K562 (cell line): ENCODE measurements around the gene ACER3. TPM values are rescaled to one million over a fixed set of nuclear protein-coding genes. Genes with fewer than 3 reads are reported as not detected.

Experiments
- ATAC-seq: fragments of 200-7000 bp; cut with Tn5 transposase; 3 replicates; pipeline ENCODE4 v1.9.1; 2020; ENCODE audit warnings: moderate library complexity
- BruUV-seq: library from RNA; stranded (reverse); fragments of 400-500 nt; replicated peaks from 2 replicates; lab custom pipeline; 2021; lab: Mats Ljungman, UMichigan
- CTCF ChIA-PET: fragments of 300-600 bp; formaldehyde crosslinking; extraction: SDS; loops from one replicate; lab custom pipeline; 2021; ENCODE audit warnings: low intra/inter-chr PET ratio; lab: Yijun Ruan, JAX
- POLR2A ChIA-PET: fragments of 300-600, 350-650 bp; sonication (Branson Sonifier 250); formaldehyde crosslinking; extraction: SDS; loops from one replicate; lab custom pipeline; 2021; ENCODE audit warnings: antibody characterized with exemption, inconsistent platforms; lab: Yijun Ruan, JAX
- DNase-seq, 4 experiments: peaks; one replicate each; pipeline versions ENCODE4 v3.0.0 to v3.0.0-alpha.2; 2011 to 2018; ENCODE audit warnings: low spot score in 3 of 4, mixed read lengths in 3 of 4; ENCODE audit errors: extremely low read depth in 1 of 4
- FAIRE-seq: peaks from 2 replicates; lab custom pipeline; 2011; peaks lifted over from hg19 to GRCh38; lab: Jason Lieb, UNC
- H2AFZ ChIP-seq: 2 replicates; pipeline ENCODE4 v1.6.0; 2011; ENCODE audit warnings: low read depth, low read length, control low read depth, inconsistent platforms
- H3K27ac ChIP-seq: fragments of 200-600 bp; 3 replicates; pipeline ENCODE4 v1.8.0; 2011; ENCODE audit warnings: low read depth, mild to moderate bottlenecking, control low read depth, inconsistent platforms, low read length, moderate library complexity, mixed read lengths; ENCODE audit errors: extremely low read depth
- H3K27me3 ChIP-seq, 2 experiments: fragments of 300-600 bp in 1 of 2; 2 replicates in 1 of 2; 3 replicates in 1 of 2; pipeline versions ENCODE4 v1.6.0 to v1.8.0; 2011; ENCODE audit warnings: inconsistent platforms in 2 of 2, low read length in 2 of 2, mild to moderate bottlenecking in 1 of 2, mixed read lengths in 1 of 2, moderate library complexity in 1 of 2; ENCODE audit not compliant: control insufficient read depth in 2 of 2, insufficient read depth in 2 of 2
- H3K36me3 ChIP-seq: fragments of 300-600 bp; 3 replicates; pipeline ENCODE4 v1.8.0; 2011; ENCODE audit warnings: mild to moderate bottlenecking, low read length, inconsistent platforms; ENCODE audit not compliant: control insufficient read depth, insufficient read depth
- H3K4me1 ChIP-seq, 2 experiments: fragments of 200-600 bp in 1 of 2; replicated peaks in 1 of 2; 2 replicates in 1 of 2; 3 replicates in 1 of 2; pipeline versions ENCODE4 v1.5.1 to v1.8.0; 2011; ENCODE audit warnings: inconsistent platforms in 2 of 2, low read length in 2 of 2, mild to moderate bottlenecking in 1 of 2, mixed read lengths in 1 of 2, moderate library complexity in 1 of 2; ENCODE audit not compliant: control insufficient read depth in 2 of 2, insufficient read depth in 2 of 2
- H3K4me2 ChIP-seq: 2 replicates; pipeline ENCODE4 v1.6.1; 2011; ENCODE audit warnings: low read length, control low read depth, inconsistent platforms, mixed read lengths; ENCODE audit not compliant: insufficient read depth
- H3K4me3 ChIP-seq: fragments of 200-600 bp; sonication (generic), shearing (Covaris generic); 2 replicates; pipeline ENCODE4 v1.5.1; 2016; ENCODE audit warnings: control low read depth, inconsistent platforms
- H3K79me2 ChIP-seq: fragments of 200-600 bp; 3 replicates; pipeline ENCODE4 v1.8.0; 2011; ENCODE audit warnings: low read length, inconsistent platforms; ENCODE audit not compliant: control insufficient read depth, insufficient read depth
- H3K9ac ChIP-seq, 2 experiments: 2 replicates each; pipeline versions ENCODE4 v1.6.0 to v1.6.1; 2011; ENCODE audit warnings: low read depth in 2 of 2, low read length in 2 of 2, control low read depth in 1 of 2, inconsistent platforms in 1 of 2, mild to moderate bottlenecking in 1 of 2, mixed read lengths in 1 of 2; ENCODE audit not compliant: insufficient read depth in 1 of 2
- H3K9me1 ChIP-seq: one replicate; pipeline ENCODE4 v1.6.0; 2011; ENCODE audit warnings: inconsistent platforms, mild to moderate bottlenecking, low read length, moderate library complexity; ENCODE audit not compliant: control insufficient read depth, insufficient read depth
- H3K9me3 ChIP-seq: replicated peaks from 2 replicates; pipeline ENCODE4 v1.5.1; 2011; ENCODE audit warnings: low read depth, low read length, inconsistent platforms; ENCODE audit not compliant: control insufficient read depth, insufficient read depth
- H4K20me1 ChIP-seq: replicated peaks from 2 replicates; pipeline ENCODE4 v1.6.1; 2011; ENCODE audit warnings: low read length, inconsistent platforms, mixed read lengths; ENCODE audit not compliant: control insufficient read depth, insufficient read depth
- AFF1 ChIP-seq, 2 experiments: fragments of 450-650 bp; IDR thresholded peaks; 2 replicates each; pipeline ENCODE4 v1.6.1; 2018; ENCODE audit warnings: mild to moderate bottlenecking in 2 of 2, low read depth in 1 of 2; ENCODE audit not compliant: partially characterized antibody in 2 of 2
- HDAC1 ChIP-seq, 2 experiments: fragments of 450-650 bp; IDR thresholded peaks; 2 replicates each; pipeline ENCODE4 v1.6.1; 2016 to 2017; ENCODE audit warnings: inconsistent platforms in 1 of 2, mild to moderate bottlenecking in 1 of 2, moderate library complexity in 1 of 2
- MAZ ChIP-seq, 2 experiments: fragments of 450-650 bp in 1 of 2; sonication (generic) in 1 of 2; formaldehyde crosslinking; IDR thresholded peaks in 1 of 2; conservative IDR thresholded peaks in 1 of 2; 2 replicates each; pipeline versions ENCODE4 v1.4.0 to v1.5.0; 2020; ENCODE audit warnings: mild to moderate bottlenecking in 1 of 2, missing genetic modification reagents in 1 of 2
- MTF1 ChIP-seq: fragments of 250-450 bp; sonication (Bioruptor Pico); IDR thresholded peaks from 2 replicates; pipeline ENCODE4 v1.9.0; 2021; ENCODE audit warnings: moderate library complexity, mild to moderate bottlenecking, inconsistent platforms, borderline replicate concordance
- POU5F1 ChIP-seq: fragments of 150-350 bp; IDR thresholded peaks from 2 replicates; pipeline ENCODE4 v1.6.1; 2014; ENCODE audit warnings: borderline replicate concordance, low read length, low read depth, mild to moderate bottlenecking; ENCODE audit not compliant: partially characterized antibody
- RBM17 ChIP-seq: fragments of 200-400 bp; formaldehyde crosslinking; IDR thresholded peaks from 2 replicates; pipeline ENCODE4 v1.6.1; 2017; ENCODE audit warnings: low read depth, mild to moderate bottlenecking, low read length, borderline replicate concordance
- RCOR1 ChIP-seq, 2 experiments: IDR thresholded peaks; 2 replicates each; pipeline ENCODE4 v1.6.1; 2012; ENCODE audit warnings: low read depth in 2 of 2, low read length in 2 of 2, borderline replicate concordance in 1 of 2, improper control_type of control experiment in 1 of 2
- ZNF124 ChIP-seq: sonication (generic); formaldehyde crosslinking; IDR thresholded peaks from 2 replicates; pipeline ENCODE4 v1.8.1; 2022; ENCODE audit warnings: missing genetic modification reagents
- ZNF165 ChIP-seq: fragments of 250-450 bp; sonication (Bioruptor Pico); IDR thresholded peaks from 2 replicates; pipeline ENCODE4 v1.4.0; 2020; ENCODE audit warnings: borderline replicate concordance
- ZNF282 ChIP-seq: sonication (generic); formaldehyde crosslinking; IDR thresholded peaks from 2 replicates; pipeline ENCODE4 v1.8.1; 2023; ENCODE audit warnings: missing genetic modification reagents
- ZNF3 ChIP-seq: fragments of 250-450 bp; sonication (Bioruptor Pico); IDR thresholded peaks from 2 replicates; pipeline ENCODE4 v1.5.0; 2021; ENCODE audit warnings: mild to moderate bottlenecking, moderate library complexity
- ZNF609 ChIP-seq: sonication (generic); formaldehyde crosslinking; IDR thresholded peaks from 2 replicates; pipeline ENCODE4 v1.8.1; 2023; ENCODE audit warnings: missing genetic modification reagents, mild to moderate bottlenecking, borderline replicate concordance
- WGBS: fragments of 100-300 bp; shearing (Covaris generic); methylation state at CpG from one replicate; pipeline ENCODE4 v1.1.6; 2016; ENCODE audit warnings: low coverage, mixed read lengths; ENCODE audit not compliant: insufficient coverage; ENCODE audit errors: missing lambda C conversion rate; 5-methylcytosine and 5-hydroxymethylcytosine counted together
- in situ Hi-C: fragments of 300-500 bp; cut with MboI; formaldehyde crosslinking; loops from 4 replicates; pipeline ENCODE4 v1.15.0; 2018; ENCODE audit warnings: inconsistent platforms, mixed read lengths
- intact Hi-C: fragments of 100-400 bp; cut with micrococcal nuclease; formaldehyde crosslinking; loops from 2 replicates; pipeline ENCODE4 v1.14.2; 2022
- polyA plus RNA-seq, 8 experiments: library from polyadenylated mRNA; depleted of rRNA in 4 of 8; stranded (reverse) in 5 of 8; unstranded in 3 of 8; fragments of >200 nt; fragmentation: Nextera tagmentation in 2 of 8; fragmentation: Illumina TruSeq in 1 of 8; extraction: Ambion mirVana in 2 of 8; extraction: Trizol in 1 of 8; gene quantifications; 2 replicates each; pipeline versions ENCODE4 v1.2.1 to v1.2.3, GENCODE V29; 2011 to 2014; ENCODE audit warnings: inconsistent platforms in 1 of 8, missing spikeins in 1 of 8
- total RNA-seq, 7 experiments: library from RNA; depleted of rRNA in 6 of 7; stranded (reverse); fragments of >200 nt in 6 of 7; fragmentation: Illumina TruSeq in 2 of 7; extraction: Trizol in 2 of 7; gene quantifications; 2 replicates each; pipeline versions ENCODE4 v1.2.1 to v1.2.3, GENCODE V29; 2011 to 2021; ENCODE audit warnings: low replicate concordance in 1 of 7

The ACER3 gene
- total and polyA plus RNA-seq, 9 of the 15 experiments (the other 6 are each of a cell fraction or from before 2014, with no cell fraction given) = 2.0 to 23.8 (median 9.5) TPM

DNA sequence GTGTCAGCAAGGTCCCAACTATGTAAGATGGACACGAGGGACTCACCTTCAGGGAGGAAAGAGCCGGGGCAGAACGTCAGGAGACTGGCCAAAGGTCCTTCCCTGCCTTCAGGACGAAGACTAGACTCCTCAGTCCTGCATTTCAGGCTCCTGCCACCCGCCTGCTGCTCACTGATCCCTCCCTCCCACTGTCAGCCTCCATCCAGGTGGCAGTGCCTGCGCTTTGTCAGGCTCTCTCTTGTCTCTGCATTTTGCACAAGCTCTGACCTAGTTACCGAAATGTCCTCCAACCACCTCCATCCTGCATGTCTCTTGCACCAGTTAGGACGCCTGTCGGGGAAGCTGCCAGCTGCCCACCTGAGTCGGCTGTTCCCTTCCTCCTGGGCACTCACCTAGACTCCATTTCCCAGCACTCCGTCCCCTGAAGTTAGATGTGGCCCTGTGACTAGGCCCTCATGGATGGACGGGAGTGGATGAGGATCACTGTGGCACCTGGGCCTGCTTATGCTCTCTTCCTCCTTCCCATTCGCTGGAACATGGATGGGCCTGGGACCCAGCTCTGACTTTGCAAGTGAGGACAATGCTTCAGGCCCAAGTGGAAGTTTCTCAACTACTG is 181.5 kb downstream of the ACER3 start:
- Histone ChIP-seq H3K9ac (no peak overlapping the region), H3K79me2 (no peaks in the 10 kb centered on the region), H3K27me3 (no peaks in the 10 kb centered on the region), H3K27ac (no peak overlapping the region), H3K36me3 (no peaks in the 10 kb centered on the region), H3K9me1 (no peaks in the 10 kb centered on the region), H3K4me3 (no peak overlapping the region), H4K20me1 (no peaks in the 10 kb centered on the region), H2AFZ (peak overlapping the region; percentile 80; the same call in 1 of the 2 replicates), H3K4me1 (peaks cover 6 to 11% of the 10 kb centered on the region in 2 experiments; a peak in 4 of 5 replicates), H3K4me2 (no peak overlapping the region), H3K9me3 (0 out of 2 replicates have a peak, but pooled peaks cover 1% of the 10 kb centered on the region)
- DNase-seq (no peak), ATAC-seq (no peak), FAIRE-seq (no peak)
- intact Hi-C loops (no loop called here), in situ Hi-C loops (loop anchor here (10.0 kb wide), 2 partner anchors 143 to 317 kb away; no protein-coding TSS in a partner anchor)
- 68% methylated on average over 13 of the region's 13 CpGs for WGBS
- POLR2A ChIA-PET = interaction anchor here (0.6 kb wide), 1 partner anchor 431 kb away, joined by 3 read pairs; no protein-coding TSS in a partner anchor
- no TSS peak for BruUV-seq
- CTCF ChIA-PET = no interaction called here
- TF ChIP-seq ZNF3 (CRISPR knock-in tag) (no peak), MAZ (CRISPR knock-in tag; conservative IDR thresholded peaks at IDR 0.05 in 1 of 2, IDR thresholded peaks at IDR 0.05 in 1 of 2) (no peak), ZNF609 (no peak), ZNF124 (no peak), HDAC1 (IDR thresholded peaks at IDR 0.05) (no peak), ZNF165 (CRISPR knock-in tag) (no peak), RCOR1 (IDR thresholded peaks at IDR 0.05; ENCODE audit: borderline replicate concordance in 1 of 2, low read depth in 2 of 2, low read length in 2 of 2) (no peak), POU5F1 (no peak), ZNF282 (no peak), RBM17 (no peak), AFF1 (IDR thresholded peaks at IDR 0.05; ENCODE audit: low read depth in 1 of 2, partially characterized antibody in 2 of 2) (no peak), MTF1 (CRISPR knock-in tag) (no peak)
